PFSK-1 (cell line): ENCODE measurements around the gene ZNF396.

Experiments used
- POLR2AphosphoS5 ChIP-seq: IDR thresholded peaks from 2 replicates; pipeline ENCODE4 v1.6.1; 2012; ENCODE audit warnings: low read depth, mild to moderate bottlenecking, control low read depth, low read length, moderate library complexity
- REST ChIP-seq, 2 experiments: IDR thresholded peaks; 2 replicates each; pipeline versions ENCODE4 v1.6.1 to v1.8.0; 2011 to 2012; ENCODE audit warnings: low read depth in 2 of 2, low read length in 2 of 2, control low read depth in 1 of 2, inconsistent platforms in 1 of 2, mild to moderate bottlenecking in 1 of 2, moderate library complexity in 1 of 2; ENCODE audit not compliant: insufficient read depth in 1 of 2

GRCh38 chr18:35345950-35346349 lies 31.2 kb downstream of the ZNF396 start:
- TF ChIP-seq POLR2AphosphoS5: no peak
- TF ChIP-seq REST (IDR thresholded peaks at IDR 0.05; ENCODE audit: insufficient read depth in 1 of 2, low read depth in 2 of 2, low read length in 2 of 2): no peak
